ENCODE measurements around the gene CAST.

DNA sequence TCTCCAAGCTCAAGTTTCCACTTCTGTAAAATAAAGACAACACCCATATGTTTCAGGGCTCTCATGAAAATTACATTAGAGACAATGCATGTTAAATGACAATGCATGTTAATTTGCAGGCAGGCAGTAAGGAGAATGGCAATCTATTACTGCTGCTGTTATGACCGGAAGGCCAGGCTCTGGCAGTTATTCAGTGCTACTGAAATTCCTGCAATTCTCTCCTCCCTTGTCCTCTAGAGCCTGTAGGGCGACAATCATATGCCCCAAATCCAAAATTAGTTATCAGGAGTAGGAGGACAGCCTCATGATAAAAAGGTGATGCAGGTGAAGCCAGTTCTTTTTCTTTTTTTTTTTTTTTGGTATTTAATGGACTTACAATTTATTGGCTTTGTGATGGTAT is 42.2 kb upstream of the CAST start:
- no peak for TF ChIP-seq ZNF274 (IDR thresholded peaks at IDR 0.05; ENCODE audit: low read length)
- no peak for TF ChIP-seq ZNF274 (tag by site-specific recombination; IDR thresholded peaks at IDR 0.05; ENCODE audit: borderline replicate concordance)
- TF ChIP-seq FEZF1 (tag by site-specific recombination; IDR thresholded peaks at IDR 0.05): no peak
- no peak for TF ChIP-seq CTCF (tag by site-specific recombination; IDR thresholded peaks at IDR 0.05)
- TF ChIP-seq REST (tag by site-specific recombination; IDR thresholded peaks at IDR 0.05): no peak
- no peak for TF ChIP-seq BCL6B (tag by site-specific recombination; IDR thresholded peaks at IDR 0.05)
- TF ChIP-seq, protein P1, sequence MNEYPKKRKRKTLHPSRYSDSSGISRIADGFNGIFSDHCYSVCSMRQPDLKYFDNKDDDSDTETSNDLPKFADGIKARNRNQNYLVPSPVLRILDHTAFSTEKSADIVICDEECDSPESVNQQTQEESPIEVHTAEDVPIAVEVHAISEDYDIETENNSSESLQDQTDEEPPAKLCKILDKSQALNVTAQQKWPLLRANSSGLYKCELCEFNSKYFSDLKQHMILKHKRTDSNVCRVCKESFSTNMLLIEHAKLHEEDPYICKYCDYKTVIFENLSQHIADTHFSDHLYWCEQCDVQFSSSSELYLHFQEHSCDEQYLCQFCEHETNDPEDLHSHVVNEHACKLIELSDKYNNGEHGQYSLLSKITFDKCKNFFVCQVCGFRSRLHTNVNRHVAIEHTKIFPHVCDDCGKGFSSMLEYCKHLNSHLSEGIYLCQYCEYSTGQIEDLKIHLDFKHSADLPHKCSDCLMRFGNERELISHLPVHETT (tag by site-specific recombination; IDR thresholded peaks at IDR 0.05): no peak
- TF ChIP-seq ZBTB11 (tag by site-specific recombination; conservative IDR thresholded peaks at IDR 0.05; ENCODE audit: low read depth): no peak
- TF ChIP-seq ZNF629 (tag by site-specific recombination; IDR thresholded peaks at IDR 0.05): no peak

Measured in HEK293 (cell line).